HG03135 (cell line): ENCODE data around the gene TDRD12.
"Not testable (repeated sequence)": the region's sequence is repeated elsewhere in the genome, so short reads cannot be mapped to it uniquely, and the experiment has no call there.

ENCODE experiments used
- ATAC-seq: cut with Tn5 transposase; IDR thresholded peaks from one replicate; pipeline ENCODE4 v1.9.1; 2021; ENCODE audit warnings: mild to moderate bottlenecking, moderate library complexity; ENCODE audit not compliant: unreplicated experiment

Gene TDRD12

DNA sequence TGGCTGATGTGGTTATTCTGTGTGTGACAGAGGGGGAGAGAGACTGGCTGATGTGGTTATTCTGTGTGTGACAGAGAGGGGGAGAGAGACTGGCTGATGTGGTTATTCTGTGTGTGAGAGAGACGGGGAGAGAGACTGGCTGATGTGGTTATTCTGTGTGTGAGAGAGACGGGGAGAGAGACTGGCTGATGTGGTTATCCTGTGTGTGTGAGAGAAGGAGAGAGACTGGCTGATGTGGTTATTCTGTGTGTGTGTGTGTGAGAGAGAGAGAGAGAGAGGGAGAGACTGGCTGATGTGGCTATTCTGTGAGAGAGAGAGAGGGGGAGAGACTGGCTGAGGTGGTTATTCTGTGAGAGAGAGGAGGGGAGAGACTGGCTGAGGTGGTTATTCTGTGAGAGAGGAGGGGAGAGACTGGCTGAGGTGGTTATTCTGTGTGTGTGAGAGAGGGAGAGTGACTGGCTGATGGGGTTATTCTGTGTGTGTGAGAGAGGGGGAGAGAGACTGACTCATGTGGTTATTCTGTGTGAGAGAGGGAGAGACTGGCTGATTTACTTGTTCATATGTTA is 27.1 kb downstream of the TDRD12 start:
- ATAC-seq = not testable (repeated sequence)

DNA sequence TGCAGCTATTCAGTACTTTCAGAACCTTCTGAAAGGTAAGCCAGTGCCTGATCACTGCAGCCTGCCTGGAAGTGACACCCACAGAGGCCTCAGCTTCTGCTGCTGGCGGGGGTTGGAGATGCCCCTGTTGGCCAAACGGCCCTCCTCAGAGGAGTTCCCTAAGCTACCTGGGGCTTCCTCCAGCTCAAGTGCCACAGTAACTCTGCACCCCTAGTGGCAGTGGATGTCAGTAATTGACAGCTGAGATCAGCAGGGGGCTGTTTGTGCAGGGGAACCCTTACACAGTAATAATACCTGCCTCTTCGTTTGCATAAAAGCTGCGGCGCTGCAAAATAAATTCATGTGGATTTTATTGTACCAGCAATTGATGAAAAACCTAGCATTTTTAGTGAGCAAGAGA is 28.9 kb downstream of the TDRD12 start:
- ATAC-seq = no peak

DNA sequence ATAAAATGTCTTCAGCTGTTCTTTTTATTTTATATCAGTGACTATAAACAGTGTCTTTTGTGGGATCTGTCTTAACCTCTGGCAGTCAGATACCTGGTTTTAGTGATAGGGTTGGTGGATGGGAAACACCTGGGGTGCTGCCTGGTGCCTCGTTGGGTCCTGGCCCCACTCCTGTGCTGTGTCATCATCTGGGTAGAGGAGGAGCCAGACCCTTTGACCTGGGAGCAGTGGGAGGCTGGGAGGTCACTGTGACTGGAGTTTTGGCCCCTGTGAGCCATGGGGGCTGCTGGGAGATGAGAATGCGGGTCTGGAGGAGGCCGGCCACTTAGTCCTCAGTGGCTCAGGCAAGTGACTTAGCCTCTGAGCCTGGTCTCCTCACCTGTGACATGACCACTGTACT is 29.4 kb downstream of the TDRD12 start:
- ATAC-seq = no peak

DNA sequence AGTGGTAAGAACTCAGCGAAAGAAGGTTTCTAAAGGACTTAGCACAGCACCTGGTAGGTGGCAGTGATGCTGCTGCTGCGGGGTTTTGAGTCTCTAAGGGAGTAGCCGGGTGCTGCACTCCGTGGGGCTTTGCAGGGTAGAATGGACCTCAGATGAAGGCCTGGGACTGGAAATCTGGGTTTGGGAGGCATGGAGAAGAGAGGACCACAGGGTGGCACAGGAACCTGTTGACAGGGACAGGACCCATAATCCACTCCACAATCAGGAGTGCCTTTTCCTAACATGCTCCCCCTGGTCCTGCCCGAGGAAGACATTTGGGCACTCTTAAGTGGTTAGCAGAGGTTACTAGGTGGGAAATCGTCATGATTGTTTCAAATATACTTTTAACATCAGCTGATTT is 29.8 kb downstream of the TDRD12 start:
- no peak for ATAC-seq

DNA sequence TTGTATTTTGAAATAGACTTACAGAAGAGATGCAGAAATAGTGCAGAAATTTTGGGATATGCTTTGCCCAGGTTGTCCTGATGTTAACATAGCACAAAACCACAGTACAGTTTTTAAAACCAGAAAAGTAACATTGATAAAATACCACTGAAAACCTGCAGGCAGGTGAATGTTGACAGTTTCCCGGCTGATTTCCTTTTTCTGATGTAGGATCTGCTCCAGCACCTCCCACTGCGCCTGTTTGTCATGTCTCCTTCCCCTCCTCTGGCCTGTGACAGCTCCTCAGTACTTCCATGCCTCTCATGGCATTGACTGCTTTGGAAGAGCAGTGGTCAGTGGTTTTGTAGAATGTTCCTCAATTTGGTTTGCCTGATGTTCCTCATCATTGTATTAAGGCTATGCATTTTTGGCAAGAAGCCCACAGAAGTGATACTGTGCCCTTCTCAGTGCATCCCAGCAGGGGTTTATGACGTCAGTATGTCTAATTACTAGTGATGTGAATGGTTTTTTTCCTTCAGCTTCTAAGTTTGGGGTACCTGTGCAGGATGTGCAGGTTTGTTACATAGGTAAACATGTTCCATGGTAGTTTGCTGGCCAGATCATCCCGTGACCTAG is 31.0 kb downstream of the TDRD12 start:
- no peak for ATAC-seq

DNA sequence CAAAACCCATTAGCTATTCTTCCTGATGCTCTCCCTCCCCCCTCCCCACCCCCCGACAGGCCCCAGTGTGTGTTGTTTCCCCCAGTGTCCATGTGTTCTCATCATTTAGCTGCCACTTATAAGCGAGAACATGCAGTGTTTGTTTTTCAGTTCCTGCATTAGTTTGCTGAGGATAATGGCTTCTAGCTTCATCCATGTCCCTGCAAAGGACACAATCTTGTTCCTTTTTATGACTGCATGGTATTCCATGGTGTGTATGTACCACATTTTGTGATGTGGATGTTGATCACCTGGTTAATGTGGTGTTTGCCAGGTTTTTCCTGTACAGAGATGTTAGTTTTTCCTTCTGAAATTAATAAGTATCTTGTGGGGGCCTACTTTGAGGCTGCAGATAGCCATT is 31.5 kb downstream of the TDRD12 start:
- no peak for ATAC-seq

DNA sequence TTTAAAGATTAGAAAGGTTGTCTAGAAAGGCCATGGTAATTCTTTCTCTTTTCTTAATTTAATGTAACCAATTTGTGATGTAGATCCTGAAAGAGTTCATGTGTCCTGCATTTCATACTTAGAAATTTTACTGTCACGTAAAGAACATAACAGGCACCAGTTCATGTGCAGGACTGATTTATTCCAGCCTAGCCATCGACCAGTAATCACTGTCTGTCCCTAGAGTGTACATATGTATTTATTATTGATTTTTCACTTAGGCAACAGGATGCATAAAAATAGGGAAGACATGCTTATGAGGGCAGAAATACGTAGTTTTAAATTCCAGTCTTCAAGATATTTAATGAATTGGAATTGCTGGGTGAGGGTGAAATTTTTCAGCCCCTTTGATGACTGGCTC is 37.6 kb downstream of the TDRD12 start:
- no peak for ATAC-seq

DNA sequence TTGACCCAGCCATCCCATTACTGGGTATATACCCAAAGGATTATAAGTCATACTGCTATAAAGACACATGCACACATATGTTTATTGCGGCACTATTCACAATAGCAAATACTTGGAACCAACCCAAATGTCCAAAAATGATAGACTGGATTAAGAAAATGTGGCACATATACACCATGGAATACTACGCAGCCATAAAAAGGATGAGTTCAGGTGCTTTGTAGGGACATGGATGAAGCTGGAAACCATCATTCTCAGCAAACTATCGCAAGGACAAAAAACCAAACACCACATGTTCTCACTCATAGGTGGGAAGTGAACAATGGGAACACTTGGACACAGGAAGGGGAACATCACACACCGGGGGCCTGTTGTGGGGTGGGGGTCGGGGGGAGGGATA is 45.8 kb downstream of the TDRD12 start:
- ATAC-seq = not testable (repeated sequence)

DNA sequence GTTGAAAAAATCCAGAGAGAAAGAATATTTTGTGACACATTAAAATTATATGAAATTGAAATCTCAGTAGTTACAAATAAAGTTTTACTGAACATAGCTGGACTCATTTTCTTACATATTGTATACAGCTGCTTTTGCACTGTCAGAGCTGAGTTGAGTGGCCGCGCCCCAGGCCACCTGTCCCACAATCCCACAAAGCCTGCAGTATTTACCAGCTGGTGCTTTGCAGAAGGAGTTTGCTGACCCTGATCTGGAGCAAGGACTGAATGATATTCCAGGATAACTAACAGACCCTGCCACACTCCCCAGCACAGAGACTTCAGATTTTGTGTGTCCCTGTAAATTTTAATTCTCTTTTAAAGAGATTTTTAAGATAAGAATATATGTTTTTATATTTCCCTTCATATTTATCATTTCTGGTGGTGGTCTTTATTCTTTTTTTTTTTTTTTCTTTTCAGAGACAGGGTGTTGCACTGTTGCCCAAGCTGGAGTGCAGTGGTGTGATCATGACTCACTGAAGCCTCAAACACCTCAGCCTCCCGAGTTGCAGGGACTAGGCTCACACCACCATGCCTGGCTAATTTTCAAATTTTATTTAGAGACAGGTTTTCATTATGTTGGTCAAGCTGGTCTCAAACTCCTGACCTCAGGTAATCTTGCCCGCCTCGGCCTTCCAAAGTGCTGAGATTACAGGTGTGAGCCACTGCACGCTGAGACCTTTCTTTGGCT is 48.5 kb downstream of the TDRD12 start:
- ATAC-seq = no peak

DNA sequence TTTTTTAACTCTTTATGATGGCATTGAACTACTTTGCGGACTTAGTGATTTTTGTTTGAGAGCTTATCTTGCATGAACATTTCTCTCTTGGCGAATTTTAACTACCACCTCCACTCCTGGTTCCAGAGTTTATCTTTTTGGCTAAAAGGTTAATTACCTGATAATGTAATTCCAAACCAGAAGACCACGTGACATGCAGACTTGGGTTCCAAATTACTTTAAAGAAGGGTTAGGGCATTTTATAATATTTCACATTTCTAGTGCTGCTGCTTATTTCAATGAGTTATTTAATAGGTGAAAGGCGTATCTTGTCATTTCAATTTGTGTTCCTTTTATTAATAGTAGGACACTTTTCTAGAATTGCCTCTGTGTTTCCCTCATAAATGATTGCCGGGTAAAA is 52.0 kb downstream of the TDRD12 start:
- no peak for ATAC-seq

DNA sequence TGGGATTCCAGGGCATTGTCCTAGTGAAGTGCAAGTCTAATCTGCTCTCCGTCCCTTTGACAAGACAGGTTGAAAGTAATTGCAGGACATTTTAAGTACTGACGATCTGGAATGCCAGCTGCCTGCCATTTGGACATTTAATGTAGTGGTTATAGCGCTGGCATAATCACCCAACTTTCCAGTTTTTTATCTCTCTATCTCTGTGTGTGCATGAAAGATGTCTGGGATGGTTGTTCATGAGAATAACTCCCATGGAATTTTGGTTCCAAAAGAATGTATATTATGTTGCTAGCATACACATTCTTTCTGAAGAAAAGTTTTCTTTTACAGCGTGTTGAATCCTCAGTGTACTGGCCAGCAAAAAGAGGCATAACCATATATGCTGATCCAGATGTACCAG is 53.6 kb downstream of the TDRD12 start:
- ATAC-seq = no peak

DNA sequence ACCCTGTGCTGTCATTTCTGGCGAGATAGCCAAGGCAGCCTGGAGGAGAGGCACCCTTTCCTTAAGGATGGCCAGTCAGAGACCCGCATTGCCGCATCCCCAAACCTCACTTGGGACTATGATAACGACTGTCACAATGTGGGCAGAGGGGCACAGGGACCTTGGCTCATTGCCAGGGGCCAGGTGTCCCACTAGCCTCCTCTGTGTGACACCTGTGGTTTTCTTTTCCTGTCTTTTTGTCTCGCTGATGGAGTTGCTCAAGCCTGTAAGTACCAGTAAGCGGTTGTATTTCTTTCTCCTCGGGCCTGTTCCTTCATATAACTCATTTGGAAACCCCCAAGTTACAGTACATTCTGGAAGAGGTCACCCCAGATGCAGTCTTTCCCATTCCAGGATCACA is 59.5 kb downstream of the TDRD12 start:
- no peak for ATAC-seq

DNA sequence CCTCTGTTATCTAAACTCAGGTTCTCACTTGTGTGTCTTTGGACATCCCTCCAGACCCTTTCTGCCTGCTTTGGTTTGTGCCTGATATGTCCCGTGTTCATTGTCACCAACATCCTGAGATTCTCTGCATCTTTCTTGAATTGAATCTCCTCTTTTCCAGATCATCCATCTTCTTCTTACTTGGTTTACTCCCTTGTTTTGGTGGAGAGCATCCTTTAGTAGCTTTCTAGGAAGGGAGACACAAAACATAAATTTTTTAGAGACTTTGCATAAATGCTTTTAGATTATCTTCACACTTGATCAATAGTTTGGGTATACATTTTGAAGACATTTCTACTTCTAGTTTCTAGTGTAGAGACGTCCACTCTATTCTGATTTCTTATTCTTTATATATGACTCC is 61.7 kb downstream of the TDRD12 start:
- ATAC-seq = no peak

DNA sequence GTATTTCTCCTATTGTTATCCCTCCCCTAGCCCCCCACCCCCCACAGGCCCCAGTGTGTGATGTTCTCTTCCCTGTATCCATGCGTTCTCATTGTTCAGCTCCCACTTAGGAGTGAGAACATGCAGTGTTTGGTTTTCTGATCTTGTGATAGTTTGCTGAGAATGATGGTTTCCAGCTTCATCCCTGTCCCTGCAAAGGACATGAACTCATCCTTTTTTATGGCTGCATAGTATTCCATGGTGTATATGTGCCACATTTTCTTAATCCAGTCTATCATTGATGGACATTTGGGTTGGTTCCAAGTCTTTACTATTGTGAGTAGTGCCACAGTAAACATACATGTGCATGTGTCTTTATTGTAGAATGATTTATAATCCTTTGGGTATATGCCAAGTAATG is 62.5 kb downstream of the TDRD12 start:
- not testable (repeated sequence) for ATAC-seq

DNA sequence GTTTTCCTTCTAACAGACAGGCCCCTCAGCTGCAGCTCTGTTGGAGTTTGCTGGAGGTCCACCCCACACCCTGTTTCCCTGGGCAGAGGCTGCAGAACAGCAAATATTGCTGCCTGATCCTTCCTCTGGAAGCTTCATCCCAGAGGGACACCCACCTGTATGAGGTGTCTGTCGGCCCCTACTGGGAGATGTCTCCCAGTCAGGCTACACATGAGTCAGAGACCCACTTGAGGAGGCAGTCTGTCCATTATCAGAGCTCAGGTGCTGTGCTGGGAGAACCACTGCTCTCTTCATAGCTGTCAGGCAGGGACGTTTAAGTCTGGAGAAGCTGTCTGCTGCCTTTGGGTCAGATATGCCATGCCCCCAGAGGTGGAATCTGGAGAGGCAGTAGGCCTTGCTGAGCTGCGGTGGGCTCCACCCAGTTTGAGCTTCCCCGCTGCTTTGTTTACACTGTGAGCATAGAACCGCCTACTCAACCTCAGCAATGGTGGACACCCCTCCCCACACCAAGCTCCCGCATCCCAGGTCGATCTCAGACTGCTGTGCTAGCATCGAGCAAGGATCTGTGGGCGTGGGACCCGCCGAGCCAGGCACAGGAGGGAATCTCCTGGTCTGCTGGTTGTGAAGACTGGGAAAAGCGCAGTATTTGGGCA is 67.7 kb downstream of the TDRD12 start:
- ATAC-seq = not testable (repeated sequence)

DNA sequence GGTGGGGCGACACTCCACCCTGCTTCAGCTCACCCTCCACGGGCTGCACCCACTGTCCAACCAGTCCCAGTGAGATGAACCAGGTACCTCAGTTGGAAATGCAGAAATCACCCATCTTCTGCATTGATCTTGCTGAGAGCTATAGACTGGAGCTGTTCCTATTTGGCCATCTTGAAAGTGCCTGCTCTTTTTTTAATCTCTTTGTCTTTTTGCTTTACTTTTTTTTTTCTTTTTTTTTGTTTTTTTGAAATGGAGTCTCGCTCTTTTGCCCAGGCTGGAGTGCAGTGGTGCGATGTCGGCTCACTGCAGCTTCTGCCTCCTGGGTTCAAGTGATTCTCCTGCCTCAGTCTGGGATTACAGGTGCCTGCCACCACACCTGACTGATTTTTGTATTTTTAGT is 68.3 kb downstream of the TDRD12 start:
- not testable (repeated sequence) for ATAC-seq

DNA sequence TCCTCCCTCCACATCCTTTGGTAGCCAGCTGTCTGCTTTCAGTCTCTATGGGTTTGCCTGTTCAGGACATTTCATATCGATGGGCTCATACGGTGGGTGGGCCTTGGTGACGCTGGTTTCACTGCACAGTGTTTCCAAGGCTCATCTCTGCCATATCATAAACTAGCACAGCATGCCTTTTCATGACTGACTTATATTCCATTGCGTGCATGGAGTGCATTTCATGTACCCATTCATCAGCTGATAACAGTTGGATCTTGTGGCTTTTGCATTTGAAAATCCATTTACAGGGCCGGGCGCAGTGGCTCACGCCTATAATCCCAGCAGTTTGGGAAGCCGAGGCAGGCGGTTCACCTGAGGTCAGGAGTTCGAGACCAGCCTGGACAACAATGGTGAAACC is 69.9 kb downstream of the TDRD12 start:
- ATAC-seq = no peak

DNA sequence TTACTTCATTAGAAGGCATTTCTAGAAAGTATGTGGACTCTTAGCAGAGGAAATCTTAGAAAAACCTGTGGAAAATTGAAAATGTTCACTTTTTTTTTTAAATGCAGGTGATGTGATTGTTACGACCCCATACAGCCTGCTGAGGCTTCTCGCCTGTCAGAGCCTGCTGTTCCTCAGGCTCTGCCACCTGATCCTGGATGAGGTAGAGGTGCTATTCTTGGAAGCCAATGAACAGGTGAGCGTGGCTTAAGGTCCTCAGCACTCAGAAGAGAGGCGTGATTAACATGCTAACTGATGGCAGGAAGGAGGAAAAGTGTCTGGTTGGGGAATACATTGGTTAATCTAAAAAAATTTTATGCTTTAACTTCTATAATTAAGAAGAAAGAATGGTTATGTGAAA is 78.6 kb downstream of the TDRD12 start:
- no peak for ATAC-seq

DNA sequence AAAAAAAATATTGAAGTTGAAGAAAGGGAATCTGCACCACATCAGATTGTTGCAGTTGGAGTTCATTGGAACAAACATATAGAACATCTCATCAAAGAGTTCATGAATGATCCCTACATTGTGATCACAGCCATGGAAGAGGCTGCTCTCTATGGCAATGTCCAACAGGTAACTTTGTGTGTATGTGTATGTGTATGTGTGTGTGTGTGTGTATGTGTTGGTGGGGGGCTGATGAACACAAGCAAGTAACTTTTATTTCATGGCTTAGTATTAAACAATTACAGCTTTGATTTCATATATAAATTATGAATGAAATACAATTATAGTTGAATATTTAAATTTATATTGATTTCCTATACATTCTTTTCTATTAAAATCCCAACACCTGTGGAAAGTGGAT is 80.6 kb downstream of the TDRD12 start:
- no peak for ATAC-seq

DNA sequence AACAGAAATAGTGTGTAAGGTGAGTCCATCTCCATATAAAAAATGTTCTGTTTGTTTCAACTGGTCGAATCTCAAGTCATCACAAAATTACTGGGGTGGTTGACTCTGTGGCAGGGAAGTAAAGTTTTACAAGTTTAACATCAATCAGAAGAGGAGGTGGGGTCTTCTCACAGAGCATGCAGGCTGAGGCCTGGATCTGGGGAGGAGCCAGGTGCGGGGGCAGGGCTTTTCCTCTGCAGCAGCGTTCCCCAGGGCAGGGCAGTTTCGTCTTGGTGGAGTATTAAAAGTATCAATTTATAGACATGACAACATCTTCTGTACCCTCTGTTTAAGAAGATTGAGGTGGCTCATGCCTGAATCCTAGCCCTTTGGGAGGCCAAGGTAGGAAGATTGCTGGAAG is 81.2 kb downstream of the TDRD12 start:
- ATAC-seq = no peak

DNA sequence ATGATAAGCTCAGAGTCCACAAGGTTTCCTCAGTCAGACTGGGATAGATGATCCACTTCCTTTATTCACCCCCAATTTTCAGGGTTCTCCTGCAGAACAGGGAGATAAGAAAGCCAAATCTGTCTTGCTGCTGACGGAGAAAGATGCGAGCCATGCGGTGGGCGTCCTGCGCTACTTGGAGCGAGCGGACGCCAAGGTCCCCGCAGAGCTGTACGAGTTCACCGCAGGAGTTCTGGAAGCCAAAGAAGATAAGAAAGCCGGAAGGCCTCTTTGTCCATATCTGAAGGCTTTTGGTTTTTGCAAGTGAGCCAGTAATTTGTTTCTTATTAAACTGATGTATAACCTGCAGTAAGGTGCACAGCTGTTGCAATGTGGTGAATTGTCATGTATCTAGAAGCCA is 83.3 kb downstream of the TDRD12 start:
- no peak for ATAC-seq

DNA sequence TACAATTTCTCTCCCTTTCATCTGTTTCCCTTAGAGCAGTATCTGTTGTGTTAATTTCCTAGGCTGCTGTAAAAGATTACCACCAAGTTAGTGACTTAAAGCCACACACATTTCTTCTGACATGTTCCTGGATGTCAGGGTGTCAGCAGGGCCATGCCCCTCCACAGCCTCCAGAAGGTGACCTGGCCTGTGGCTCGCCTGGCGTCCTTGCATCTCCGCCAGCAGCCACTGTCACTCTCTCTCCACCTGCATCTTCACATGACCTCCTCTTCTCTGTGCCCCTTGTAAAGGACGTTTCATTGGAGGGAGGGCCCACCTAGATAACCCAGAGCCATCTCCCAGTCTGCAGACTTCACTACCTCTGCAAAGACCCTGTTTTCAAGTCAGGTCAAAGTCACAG is 88.7 kb downstream of the TDRD12 start:
- no peak for ATAC-seq
